ENCODE measurements around the gene FAM110C.
"Not testable (repeated sequence)": the region's sequence is repeated elsewhere in the genome, so short reads cannot be mapped to it uniquely, and the experiment has no call there.

The FAM110C gene

DNA sequence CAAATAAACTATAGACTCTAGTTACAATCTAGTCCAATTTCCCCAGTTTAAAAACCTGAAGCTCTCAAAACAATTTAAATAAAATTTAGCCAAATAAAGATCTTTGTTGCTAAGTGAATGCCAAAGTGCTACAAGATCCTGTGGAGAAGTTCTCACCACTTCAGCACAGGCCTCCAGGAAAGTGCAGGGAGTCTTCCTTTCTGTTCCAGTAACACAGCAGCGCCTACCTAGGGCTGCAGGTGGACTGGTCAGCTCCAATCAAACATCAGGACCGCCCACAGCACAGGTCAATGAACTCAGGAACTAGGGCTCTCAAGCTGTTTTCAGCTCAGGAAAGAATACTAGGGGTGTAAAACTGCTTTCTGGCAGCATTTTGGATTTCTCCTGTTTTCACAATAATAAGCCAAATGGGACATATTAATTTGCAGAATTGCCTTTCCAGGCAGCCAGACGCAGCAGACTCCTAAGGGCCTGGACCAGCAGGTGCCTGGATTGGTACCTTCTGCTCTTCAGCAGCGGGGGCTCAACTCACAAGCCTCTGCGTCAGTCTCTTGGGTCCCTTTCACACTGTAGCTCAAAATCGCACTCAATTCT, 1.5 kb downstream of the FAM110C start:
- DNase-seq (ENCODE audit: low read depth in 2 of 2, low spot score in 1 of 2) = no peak

GRCh38 chr2:42788-43187, 3.5 kb downstream of the FAM110C start:
- DNase-seq (ENCODE audit: low read depth in 2 of 2, low spot score in 1 of 2) = no peak

DNA sequence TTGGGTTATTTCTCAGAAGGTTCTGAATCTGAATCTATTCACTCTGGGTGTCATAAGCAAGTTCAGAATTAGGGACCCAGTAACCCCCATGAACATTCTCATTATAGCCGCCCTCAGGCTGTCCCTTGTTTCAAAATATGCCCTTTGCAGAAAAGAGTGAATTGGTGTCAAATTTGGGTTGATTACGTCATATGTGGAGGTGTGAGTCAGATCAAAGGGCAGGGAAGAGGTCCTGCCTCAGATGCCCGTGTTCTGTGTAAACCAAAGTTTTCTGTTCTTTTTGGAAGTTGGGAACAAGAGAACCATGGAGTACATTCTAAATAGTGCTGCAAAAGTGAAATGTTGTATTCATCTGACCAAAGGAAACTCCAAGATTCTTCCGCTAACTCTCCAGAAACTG, 5.8 kb downstream of the FAM110C start:
- no peak for DNase-seq (ENCODE audit: low read depth in 2 of 2, low spot score in 1 of 2)

DNA sequence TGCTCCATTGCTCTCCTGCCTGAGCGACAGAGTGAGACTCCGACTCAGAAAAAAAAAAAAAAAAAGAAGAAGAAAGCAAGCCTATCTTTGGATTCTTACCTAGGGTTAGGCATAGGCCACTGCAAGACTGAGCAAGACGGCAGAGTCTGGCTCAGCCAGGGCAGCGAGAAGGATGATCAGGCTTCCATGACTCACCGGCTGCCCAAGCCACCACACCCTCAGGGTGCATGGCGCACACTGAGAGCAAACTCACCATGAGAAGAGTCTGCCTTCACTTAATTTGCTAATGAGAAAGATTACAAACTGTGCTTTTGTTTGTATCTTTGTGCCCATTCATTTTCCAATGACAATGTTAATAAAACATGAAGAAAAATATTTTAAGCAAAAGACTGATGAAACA, 8.2 kb downstream of the FAM110C start:
- no peak for DNase-seq (ENCODE audit: low read depth in 2 of 2, low spot score in 1 of 2)

- DNase-seq (ENCODE audit: low read depth in 2 of 2, low spot score in 1 of 2) = no peak
Observed at GRCh38 chr2:36318-36717, 10.0 kb downstream of the FAM110C start.

- DNase-seq (ENCODE audit: low read depth in 2 of 2, low spot score in 1 of 2) = no peak
Observed at GRCh38 chr2:35852-36251, 10.5 kb downstream of the FAM110C start.

DNA sequence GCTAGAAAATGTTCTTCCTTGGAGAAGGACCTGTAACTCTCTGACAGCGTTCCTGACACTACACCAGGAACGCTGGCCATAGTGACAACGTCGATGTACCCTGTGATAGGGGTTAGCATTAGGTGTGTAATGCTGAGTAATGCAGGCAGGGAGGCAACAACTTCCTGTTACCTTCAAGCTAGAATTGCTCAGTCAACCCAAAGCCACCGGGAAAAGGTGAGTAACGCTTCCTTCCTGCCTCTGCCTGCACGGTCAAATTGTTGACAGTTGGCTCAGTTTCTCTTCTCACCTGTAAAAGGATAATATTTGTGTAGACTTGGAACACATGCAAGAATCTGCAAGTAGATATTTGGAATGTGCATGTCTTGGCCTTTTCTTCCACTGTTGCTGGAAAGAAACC, 12.7 kb downstream of the FAM110C start:
- peak in 1 of 2 donors; percentile 29 for DNase-seq (ENCODE audit: low read depth in 2 of 2, low spot score in 1 of 2)

DNA sequence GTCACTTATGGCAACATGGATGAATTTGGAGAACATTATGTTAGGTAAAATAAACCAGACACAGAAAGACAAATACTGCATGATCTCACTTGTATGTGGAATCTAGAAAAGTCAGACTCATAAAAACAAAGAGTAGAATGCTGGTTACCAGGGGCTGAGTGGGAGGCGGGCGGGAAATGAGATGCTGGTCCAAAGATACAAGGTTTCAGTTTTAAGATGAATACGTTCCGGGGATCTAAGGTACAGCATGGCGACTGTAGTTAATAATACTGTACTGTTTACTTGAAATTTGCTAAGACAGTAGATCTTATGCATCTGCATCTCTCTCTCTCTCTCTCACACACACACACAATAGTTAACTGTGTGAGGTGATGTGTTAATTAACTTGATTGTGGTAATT, 14.2 kb downstream of the FAM110C start:
- no peak for DNase-seq (ENCODE audit: low read depth in 2 of 2, low spot score in 1 of 2)

DNA sequence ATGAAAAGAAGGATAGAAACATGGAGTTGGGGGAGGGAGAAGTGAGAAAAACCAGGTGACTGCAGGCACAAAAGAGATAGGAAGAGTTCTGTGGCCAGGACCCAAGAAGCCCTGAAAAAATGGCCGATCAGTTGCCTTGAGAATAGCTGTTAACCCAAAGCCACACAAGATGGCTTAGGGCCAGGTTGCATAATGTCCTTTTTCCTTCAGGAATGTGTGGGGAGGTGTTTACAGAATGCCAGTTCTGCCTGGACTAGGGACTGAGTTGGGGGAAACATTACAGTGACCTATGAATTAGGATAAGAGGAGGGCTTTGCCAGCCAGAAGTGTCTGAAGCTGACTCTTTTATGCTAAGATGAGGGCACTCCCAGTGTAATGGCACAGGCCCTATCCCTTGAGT, 17.1 kb downstream of the FAM110C start:
- DNase-seq (ENCODE audit: low read depth in 2 of 2, low spot score in 1 of 2) = no peak

DNA sequence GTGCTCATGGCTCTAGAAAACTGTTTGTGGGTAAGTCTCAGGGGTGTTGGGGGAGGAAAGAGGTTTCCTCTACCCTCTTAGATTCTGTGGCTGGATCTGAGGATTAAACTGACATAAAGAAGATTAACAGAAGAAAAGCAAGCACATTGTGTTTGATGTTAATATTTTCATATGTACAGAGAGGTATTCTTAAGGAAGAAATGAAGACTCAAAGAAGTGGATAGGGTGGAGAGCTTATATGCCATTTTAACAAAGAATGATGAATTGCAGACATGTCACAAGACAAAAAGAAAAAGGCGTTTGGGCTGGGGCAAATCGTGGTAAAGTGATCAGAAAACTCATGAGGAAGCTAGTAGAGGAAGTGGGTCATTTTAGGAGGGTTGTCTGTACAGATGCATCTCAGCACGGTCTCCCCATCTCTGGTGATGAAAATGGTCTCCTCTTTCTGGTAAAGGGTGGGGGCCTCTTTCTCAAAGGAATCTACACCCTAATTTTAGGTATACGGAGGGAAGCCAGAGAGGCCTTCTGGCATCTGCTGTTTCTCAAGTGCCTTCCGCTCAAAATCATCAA, 17.8 kb downstream of the FAM110C start:
- no peak for DNase-seq (ENCODE audit: low read depth in 2 of 2, low spot score in 1 of 2)

DNA sequence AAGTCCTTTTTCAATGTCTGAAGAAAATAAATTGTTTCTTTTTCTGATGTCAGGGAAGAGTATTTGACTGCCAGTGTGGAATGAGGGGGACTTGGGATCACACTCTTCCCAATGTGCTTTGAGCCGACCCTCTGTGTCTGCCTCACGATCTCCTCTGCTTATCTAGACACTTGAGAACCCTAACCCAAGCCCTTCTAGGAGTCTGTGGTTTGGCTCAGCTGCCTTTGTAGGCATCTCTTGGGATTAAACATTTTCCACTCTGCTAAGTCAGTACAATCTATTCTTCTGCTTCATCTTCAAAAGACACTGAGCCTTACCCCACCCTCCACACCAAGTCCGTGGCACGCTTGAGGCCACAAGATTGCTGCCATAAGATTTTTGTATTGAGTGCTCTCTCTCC, 19.4 kb downstream of the FAM110C start:
- DNase-seq (ENCODE audit: low read depth in 2 of 2, low spot score in 1 of 2) = no peak

DNA sequence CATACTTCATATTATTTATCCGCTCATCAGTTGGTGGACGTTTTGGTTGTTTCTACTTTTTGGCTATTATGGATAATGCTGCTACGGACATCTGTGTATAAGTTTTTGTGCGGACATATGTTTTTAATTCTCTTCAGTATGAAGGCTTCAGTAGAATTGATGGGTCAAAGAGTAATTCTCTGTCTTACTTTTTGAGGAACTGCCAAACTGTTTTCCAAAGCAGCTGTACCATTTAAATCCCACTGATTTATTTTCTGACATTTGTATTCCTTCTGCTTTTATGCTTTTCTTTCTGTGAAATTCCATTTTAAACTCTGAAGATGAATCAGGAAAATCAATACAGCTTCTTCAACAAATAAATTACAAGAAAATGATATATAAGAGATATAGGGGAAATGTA, 20.8 kb downstream of the FAM110C start:
- DNase-seq (ENCODE audit: low read depth in 2 of 2, low spot score in 1 of 2) = no peak

- not testable (repeated sequence) for DNase-seq (ENCODE audit: low read depth in 2 of 2, low spot score in 1 of 2)
Observed at GRCh38 chr2:24591-24990, 21.7 kb downstream of the FAM110C start.

DNA sequence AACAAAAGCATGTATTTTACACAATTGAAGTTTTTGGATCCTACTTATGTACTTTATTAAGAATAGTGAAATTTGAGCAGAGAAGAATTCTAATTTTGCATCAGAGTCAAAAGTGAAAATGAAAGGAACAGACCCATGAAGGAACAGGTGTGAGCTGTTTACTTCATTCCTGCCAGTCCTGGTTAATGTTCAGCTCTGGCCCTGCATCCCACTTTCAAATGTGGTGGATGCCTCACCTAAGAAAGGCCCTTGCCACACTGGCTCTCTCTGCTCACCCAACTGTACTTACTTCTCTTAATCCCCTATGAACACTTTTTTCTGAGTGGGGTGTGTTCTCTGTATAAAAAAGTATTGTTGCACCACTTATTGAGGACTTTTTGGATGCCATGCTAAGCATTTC, 22.2 kb downstream of the FAM110C start:
- DNase-seq (ENCODE audit: low read depth in 2 of 2, low spot score in 1 of 2) = no peak

GRCh38 chr2:23283-23682, 23.0 kb downstream of the FAM110C start:
- DNase-seq (ENCODE audit: low read depth in 2 of 2, low spot score in 1 of 2) = no peak

GRCh38 chr2:22244-22643, 24.1 kb downstream of the FAM110C start:
- not testable (repeated sequence) for DNase-seq (ENCODE audit: low read depth in 2 of 2, low spot score in 1 of 2)

- not testable (repeated sequence) for DNase-seq (ENCODE audit: low read depth in 2 of 2, low spot score in 1 of 2)
Observed at GRCh38 chr2:20259-20658, 26.0 kb downstream of the FAM110C start.

- DNase-seq (ENCODE audit: low read depth in 2 of 2, low spot score in 1 of 2) = no peak
Observed at GRCh38 chr2:19505-19904, 26.8 kb downstream of the FAM110C start.

DNA sequence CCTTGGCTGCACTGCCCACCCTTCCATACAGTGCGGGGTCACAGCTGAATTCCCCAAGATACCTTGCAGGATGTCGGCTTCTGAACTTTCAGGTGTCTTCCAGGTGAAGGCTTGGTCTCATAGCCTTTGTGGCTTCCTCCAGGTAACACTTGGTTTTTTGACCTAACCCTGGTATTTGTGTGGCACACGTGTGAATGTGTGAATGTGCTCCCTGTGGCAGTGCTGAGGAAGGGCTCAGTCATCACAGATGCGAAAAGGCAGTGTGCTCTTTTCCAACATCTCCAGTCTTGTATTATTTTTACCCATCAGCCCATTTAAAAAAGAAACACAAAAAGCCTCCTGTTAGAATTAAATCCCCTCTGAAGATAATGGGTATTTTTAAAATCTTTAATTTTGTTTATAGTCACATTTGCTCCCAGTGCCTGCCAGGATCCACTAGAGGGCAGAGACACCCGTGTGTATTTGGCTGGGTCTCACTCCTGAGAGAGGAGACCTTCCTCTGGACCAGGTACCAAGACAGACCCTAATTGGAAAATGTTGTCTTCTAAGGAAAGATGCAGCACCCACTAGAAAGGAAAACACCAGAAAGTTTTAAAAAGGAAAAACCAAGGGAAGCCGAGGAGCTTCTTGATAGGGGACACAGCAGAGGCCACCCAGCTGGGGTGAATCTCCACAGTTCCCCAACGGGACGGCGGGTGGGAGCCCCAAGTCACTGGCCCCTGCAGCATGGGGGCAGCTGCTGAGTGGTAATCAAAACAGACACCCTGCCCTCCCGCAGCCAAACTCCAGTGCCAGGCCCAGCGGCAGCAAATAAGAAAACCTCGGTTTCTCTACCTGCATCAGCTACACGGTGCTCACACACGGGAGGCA, 27.7 kb downstream of the FAM110C start:
- DNase-seq (ENCODE audit: low read depth in 2 of 2, low spot score in 1 of 2) = no peak

- not testable (repeated sequence) for DNase-seq (ENCODE audit: low read depth in 2 of 2, low spot score in 1 of 2)
Observed at GRCh38 chr2:15916-16315, 30.4 kb downstream of the FAM110C start.

- DNase-seq (ENCODE audit: low read depth in 2 of 2, low spot score in 1 of 2) = peak; percentile 17 to 27
Observed at GRCh38 chr2:11248-11941, 34.9 kb downstream of the FAM110C start.

Data from stimulated activated CD8-positive, alpha-beta memory T cell treated with anti-CD3 and anti-CD28 coated beads, Interleukin-4, amount 100 ng/mL, for 1 hour (primary cell).